Measurements from ENCODE around the gene HSDL2.

DNA sequence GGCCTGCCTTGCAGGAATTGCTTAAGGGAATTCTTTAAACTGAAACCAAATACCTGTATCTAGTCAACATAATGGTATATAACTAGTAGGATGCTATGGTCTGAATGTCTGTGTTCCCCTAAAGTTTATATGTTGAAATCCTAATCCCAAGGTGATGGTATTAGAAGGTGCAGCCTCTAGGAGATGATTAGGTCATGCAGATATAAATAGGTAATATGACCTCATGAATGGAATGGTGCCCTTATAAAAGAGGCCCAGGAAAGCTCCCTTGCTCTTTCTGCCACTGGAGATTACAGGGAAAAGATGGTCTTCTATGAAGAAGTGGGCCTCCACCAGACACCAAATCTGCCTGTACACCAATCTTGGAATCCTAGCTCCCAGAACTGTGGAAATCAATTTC lies 99.3 kb downstream of the HSDL2 start:
- TF ChIP-seq SMC3 (IDR thresholded peaks at IDR 0.05; ENCODE audit: low read depth, low read length) (no peak), YY1 (IDR thresholded peaks at IDR 0.05; ENCODE audit: low read depth) (no peak)
